DMS53 treated with DMSO at 0.1 percent for 48 hours (cell line): ENCODE measurements around the gene CTCFL.

ENCODE experiments used
- DNase-seq: peaks from one replicate; lab custom pipeline; 2025; ENCODE audit not compliant: unreplicated experiment; lab: John Stamatoyannopoulos, UW

Gene CTCFL

GRCh38 chr20:57560554-57561355 is 35.8 kb upstream of the CTCFL start, which contains the start of gene PCK1:
Gene PCK1, plus strand, starts transcription at chr20:57561110. Its CDS starts 302 bp downstream, at chr20:57561412.
- no peak for DNase-seq

DNA sequence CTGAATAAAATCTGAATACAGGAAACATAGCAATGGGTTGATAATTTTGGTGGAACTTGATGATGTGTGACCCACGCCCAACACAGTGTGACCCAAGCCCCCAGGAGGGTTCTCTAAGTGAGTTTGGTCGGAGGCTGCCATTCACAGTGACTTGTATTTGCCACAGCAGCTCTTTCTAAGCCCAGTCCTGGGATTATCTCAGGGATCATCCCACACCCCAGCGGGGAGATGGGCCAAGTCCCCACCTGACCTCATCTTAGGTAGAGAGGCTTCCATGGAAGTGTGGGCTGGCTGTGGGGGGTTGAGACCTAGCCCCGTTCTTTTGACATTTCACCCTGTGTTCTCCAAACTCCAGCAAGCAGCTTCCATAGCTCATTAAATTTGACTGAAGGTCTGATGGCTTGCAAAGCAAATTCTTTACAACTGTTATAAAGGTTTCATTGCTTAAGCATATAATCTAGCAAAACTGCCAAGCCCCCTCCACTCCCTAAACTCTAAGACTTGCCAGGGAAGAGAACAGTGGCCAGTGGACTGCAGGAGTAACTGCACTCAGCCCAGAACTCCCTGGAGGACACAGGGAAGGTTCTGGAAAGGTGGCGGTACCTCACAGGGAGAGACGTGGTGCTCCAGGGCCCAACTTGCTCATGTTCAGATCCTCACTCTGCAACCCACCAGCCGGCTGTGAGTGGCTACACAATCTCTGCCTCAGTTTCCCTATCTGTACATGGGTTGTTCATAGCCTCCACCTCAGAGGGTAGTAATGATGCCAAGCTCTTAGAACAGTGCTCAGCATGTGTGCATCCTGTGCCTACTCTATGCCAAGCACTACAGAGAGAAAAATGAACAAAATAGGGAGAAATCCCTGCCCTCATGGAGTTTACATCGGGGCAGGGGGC is 35.0 kb upstream of the CTCFL start:
- DNase-seq = no peak

DNA sequence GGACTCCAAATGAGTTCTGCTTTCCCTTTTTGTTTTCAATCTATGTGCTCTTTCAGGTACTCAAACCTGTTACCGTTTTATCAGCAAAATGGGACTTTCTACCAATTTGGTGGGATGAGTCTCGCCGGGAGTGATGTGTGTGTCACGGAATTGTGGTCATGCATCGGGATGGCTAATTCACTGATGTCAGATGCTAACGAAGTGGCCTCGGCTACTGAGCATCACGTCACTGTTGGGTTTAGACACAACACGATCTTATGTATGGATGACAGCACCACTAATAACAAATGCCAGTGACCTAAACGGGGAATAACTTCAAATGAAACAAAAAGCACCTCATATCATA is 34.3 kb upstream of the CTCFL start:
- no peak for DNase-seq

GRCh38 chr20:57558614-57559288 is 33.8 kb upstream of the CTCFL start:
- no peak for DNase-seq

DNA sequence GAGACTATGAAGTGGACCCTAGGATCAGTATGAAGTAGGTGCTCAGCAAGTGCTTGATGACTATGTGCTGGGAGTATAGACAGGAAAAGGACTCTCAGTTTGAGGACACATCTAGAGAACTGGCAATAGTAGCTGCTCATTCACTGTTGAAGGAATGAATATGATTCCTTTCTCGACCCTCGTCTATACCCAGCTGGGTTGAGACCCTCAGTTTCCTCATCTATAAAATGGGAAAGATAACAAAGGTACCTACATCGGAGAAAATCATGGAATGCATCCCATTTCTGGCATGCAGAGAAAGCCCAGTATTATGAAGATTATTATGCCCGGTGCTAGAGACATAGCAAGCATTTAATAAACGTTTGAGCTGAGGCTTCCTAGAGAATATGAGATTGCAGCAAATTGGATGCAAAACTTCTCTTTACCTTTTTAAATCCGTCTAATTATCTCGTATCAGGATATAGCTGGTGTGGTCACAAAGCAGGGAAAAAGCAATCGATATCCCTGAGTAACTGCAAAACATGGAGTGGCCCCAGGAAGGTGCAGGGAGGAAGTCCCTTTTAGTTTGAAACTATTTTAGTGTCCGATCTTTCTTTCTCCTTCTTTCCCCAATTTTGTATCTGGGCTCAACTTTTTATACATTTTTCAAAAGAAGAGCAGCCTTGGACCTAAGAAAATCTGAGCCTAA is 33.1 kb upstream of the CTCFL start:
- no peak for DNase-seq

DNA sequence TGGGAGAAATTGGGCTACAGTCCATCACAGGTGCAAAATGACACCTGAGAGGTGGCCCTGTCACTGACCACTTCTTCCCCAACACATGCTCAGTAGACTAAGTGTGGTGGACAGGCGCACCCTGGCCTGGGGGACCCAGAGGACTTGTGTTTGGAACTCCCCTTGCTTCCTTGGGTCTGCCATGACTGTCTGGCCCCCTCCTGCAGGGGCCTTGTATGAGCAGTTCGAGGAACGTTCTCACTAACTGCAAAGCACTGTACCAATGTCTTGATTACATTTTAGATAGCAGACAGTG is 32.0 kb upstream of the CTCFL start:
- DNase-seq = no peak

DNA sequence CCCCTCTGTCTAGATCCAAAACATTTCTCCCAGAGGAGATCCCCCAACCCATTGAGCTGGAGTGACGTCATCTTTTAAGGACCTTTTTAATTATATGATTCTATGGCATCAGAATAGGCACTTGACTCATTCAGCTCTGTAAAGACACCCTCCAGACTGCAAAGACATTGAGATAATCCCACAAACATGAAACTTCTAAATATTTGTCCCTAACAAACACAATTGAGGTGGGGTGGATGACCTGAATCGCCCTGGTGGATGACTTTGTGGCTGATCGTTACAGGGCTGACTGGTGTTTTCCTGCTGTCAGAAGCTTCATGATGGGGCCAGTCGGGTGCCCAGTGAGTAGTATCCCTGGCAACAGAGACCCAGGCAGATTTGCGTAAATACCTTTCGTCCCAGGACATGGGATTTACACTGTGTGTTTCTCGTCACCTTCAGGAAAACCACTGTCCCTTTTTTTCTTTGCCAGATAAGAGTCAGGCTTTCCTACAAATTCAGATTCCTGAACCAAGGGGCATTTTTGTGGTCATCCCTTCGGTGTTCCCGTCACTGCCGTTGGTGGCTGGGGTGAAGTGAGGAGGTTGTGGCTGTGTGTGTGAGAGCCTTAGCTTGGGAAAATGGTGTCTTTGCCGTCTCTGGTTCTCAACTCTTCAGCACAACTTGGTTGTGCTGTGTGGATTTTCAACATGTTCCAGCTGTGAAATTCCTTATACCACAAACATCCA is 30.7 kb upstream of the CTCFL start:
- no peak for DNase-seq

- no peak for DNase-seq
These were observed 28.6 kb upstream of the CTCFL start for GRCh38 chr20:57553376-57554018.

DNA sequence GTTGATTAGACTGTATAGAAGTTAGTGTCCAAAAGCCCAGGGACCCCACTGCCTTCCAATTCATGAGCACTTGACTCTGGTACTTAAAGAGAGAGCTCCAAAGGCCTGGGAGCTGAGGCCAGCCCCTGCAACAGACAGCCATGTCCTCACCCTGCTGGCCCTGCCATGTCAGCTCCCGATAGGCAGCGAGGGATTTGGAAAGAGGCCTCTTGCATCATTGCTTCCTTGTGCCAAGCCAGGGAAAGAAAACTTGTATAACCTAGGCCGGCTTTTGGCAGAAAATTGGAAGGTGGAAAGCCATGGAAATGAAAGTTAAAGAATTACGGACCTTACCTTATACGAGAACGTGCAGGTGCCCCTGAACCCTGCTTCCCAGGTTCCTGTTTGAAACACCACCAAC is 27.5 kb upstream of the CTCFL start:
- DNase-seq = no peak

GRCh38 chr20:57548177-57549058 is 23.5 kb upstream of the CTCFL start:
- no peak for DNase-seq

- DNase-seq = no peak
These were observed 22.2 kb upstream of the CTCFL start for GRCh38 chr20:57546956-57547649.

DNA sequence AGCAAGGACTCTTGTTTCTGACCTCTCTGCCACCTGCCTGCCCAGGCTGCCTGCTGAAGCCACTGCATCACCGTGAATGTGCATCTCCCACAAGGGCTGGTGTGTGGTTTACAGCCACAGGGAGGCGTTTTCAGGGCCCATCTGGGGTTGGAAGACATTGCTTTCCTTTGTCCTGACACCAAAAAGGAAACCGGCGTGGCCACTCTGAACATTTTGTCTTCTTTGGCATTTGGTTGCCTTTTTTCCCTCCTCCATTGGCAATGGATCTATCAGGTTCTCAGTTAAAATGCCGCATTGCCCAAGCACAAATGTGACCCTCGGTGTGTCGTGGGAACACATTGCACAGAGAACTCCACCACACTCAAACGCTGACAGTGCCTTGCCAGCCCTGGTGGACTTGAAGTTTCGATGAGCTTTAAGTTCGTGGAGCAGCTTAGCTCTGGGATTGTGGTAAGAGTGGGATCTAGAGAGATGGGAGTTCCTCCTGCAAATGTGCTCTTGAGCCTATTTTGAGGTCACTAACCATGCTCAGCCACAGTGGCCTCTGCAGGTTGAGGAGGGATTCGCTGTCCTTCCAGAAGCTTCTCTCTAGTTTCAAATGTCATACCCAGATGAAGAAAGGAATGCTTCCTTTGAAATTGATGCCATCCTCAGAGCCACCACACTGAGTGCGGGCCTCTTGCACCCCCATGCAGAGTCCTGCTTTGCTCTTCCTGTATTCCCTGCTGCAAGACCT is 21.2 kb upstream of the CTCFL start:
- DNase-seq = no peak

GRCh38 chr20:57544838-57545564 is 20.1 kb upstream of the CTCFL start:
- no peak for DNase-seq

GRCh38 chr20:57543754-57544153 is 18.8 kb upstream of the CTCFL start:
- DNase-seq = no peak

GRCh38 chr20:57540890-57541580 is 16.1 kb upstream of the CTCFL start:
- no peak for DNase-seq

GRCh38 chr20:57539889-57540288 is 14.9 kb upstream of the CTCFL start:
- no peak for DNase-seq

DNA sequence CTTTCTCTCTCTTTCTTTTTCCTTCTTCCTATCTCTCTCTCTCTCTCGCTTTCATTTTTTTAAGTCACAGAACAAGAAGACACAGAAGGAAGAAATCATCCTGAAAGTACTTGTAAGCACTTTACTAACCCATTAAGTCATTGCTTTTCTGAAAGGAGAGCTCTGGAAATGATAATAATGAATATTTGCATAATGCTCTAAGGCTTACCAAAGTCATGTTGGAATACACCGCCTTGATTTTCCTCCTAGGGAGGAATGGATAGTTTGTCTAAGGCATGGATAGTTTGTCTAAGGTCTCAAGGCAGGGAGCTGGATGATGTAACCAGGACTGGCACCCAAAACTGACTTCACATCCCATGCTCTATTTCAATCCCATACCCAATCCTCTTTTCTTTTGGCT is 12.9 kb upstream of the CTCFL start:
- no peak for DNase-seq
